Measurements from ENCODE around the gene TYROBP.

GRCh38 chr19:35913589-35913988 is 5.5 kb upstream of the TYROBP start:
- TF ChIP-seq, protein P1, sequence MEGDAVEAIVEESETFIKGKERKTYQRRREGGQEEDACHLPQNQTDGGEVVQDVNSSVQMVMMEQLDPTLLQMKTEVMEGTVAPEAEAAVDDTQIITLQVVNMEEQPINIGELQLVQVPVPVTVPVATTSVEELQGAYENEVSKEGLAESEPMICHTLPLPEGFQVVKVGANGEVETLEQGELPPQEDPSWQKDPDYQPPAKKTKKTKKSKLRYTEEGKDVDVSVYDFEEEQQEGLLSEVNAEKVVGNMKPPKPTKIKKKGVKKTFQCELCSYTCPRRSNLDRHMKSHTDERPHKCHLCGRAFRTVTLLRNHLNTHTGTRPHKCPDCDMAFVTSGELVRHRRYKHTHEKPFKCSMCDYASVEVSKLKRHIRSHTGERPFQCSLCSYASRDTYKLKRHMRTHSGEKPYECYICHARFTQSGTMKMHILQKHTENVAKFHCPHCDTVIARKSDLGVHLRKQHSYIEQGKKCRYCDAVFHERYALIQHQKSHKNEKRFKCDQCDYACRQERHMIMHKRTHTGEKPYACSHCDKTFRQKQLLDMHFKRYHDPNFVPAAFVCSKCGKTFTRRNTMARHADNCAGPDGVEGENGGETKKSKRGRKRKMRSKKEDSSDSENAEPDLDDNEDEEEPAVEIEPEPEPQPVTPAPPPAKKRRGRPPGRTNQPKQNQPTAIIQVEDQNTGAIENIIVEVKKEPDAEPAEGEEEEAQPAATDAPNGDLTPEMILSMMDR (IDR thresholded peaks at IDR 0.05), result no peak
- no peak for TF ChIP-seq POLR2A (IDR thresholded peaks at IDR 0.05)
